ENCODE results near the gene IQCM. TPM values are rescaled to one million over a fixed set of nuclear protein-coding genes. Genes with fewer than 3 reads are reported as not detected.

The IQCM gene, protein sequence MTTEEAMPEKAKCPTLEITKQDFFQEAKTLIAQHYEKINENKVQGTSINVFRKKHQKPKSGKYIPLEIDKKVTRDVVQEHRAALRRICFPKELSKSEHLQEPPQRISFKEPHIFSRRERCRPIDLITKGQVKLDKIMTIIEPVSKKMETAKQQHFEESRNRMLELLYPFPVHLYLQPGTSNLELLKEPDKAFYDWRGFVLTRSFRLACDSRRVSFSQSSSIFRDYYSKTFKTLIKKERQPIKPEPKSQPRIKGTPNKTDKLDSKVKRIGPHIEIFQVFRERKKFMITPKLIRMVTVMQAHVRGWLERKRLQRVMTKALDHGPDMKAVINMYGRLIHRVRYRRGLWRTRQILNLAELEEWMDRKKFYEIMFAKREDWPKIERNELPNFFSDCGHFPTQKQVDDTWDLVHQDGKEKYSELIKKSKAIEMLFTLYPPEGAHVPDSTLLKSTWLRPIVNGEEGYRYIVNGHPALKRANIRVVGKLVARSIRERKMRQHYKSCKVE
- total RNA-seq (2013; cell fraction: nucleolus; rRNA removed), result not detected in 2 replicates
- total RNA-seq (2014; rRNA removed), result not detected in 2 replicates
- not detected in 2 replicates for total RNA-seq (2014; rRNA removed; fragmentation: Illumina TruSeq; extraction: Trizol)
- not detected in 2 replicates for total RNA-seq (2021)
- polyA plus RNA-seq (2011; ENCODE audit: low read depth), result not detected
- not detected in 2 replicates for polyA plus RNA-seq (2011; rRNA removed)
- not detected in 2 replicates for polyA plus RNA-seq (2011; cell fraction: cytosol; rRNA removed)
- not detected in 2 replicates for polyA plus RNA-seq (2011; cell fraction: nucleus; rRNA removed)
- polyA plus RNA-seq (2012), result not detected in 2 replicates
- polyA plus RNA-seq (2014; fragmentation: Illumina TruSeq; extraction: Trizol), result not detected in 2 replicates
- polyA plus RNA-seq (2014; fragmentation: Nextera tagmentation; extraction: Ambion mirVana), result not detected
- not detected in 2 replicates for polyA plus RNA-seq (2014; rRNA removed)
- polyA plus RNA-seq (2016; fragmentation: Nextera tagmentation; extraction: Ambion mirVana), result not detected
- not detected in 2 replicates for polyA minus RNA-seq (2011; rRNA and poly(A)+ RNA removed)
- polyA minus RNA-seq (2011; cell fraction: cytosol; rRNA and poly(A)+ RNA removed), result not detected in 2 replicates
- polyA minus RNA-seq (2011; cell fraction: nucleus; rRNA and poly(A)+ RNA removed), result not detected in 2 replicates
- percentile 0 among the genes with signal in this experiment for Bru-seq, nascent RNA
- BruChase-seq, experiment 1, labeled RNA remaining after a 6-hour chase, result percentile 1 among the genes with signal in this experiment
- BruChase-seq, experiment 2, labeled RNA remaining after a 2-hour chase, result percentile 0 among the genes with signal in this experiment
- long read RNA-seq, experiment 1, result 0 reads
- long read RNA-seq, experiment 2, partial matches to known transcripts, result 0 of 1 reads
- long read RNA-seq, experiment 2, other reads (novel, unspliced or antisense), result 1 of 1 reads

DNA sequence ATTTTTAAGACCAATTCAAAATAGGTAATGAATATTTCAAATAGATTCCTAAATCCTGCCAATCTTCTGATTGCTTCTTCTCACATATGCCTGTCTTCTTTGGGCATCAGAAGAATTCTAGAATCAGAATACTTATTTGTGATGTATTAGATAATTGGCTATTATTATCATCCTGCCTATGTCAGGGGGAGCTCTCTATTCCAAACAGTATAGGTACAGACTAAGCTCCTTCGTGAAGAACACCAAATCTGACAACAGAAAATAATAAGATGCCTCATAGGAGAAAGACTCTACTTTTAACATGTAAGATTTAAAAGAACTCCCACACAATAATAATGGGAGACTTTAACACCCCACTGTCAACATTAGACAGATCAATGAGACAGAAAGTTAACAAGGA lies at the start of gene IQCM:
IQCM (minus strand) TSS at position 101 of the 400 bp plus-strand sequence. CDS start 73,152 bp downstream, outside the sequence.
- no peak within 1 kb of the TSS for H3K9ac ChIP-seq (ENCODE audit: control insufficient read depth, insufficient read depth, low read length)
- no peak within 1 kb of the TSS for H2AFZ ChIP-seq (ENCODE audit: control insufficient read depth, low read depth, low read length)
- no TSS peak for BruUV-seq (replicated peaks)
- no peaks in the 10 kb centered on the region for H3K36me3 ChIP-seq (ENCODE audit: control insufficient read depth in 2 of 2, insufficient read depth in 2 of 2, low read length in 1 of 2)
- ChIA-PET POLR2A (no interaction called here), RAD21 (ENCODE audit: unreplicated experiment) (interaction anchor here (0.6 kb wide), 1 partner anchor 428 kb away, joined by 3 read pairs; no protein-coding TSS in a partner anchor), SMC1A (ENCODE audit: uncharacterized antibody, unreplicated experiment) (no interaction called here), CTCF (no interaction called here)
- no peaks in the 10 kb centered on the region for H3K4me1 ChIP-seq (ENCODE audit: control insufficient read depth, insufficient read depth, low read length)
- H3K4me3 ChIP-seq, result no peak within 1 kb of the TSS
- H3K9me3 ChIP-seq (replicated peaks; ENCODE audit: control insufficient read depth, insufficient read depth, low read length), result no peaks in the 10 kb centered on the region
- H4K20me1 ChIP-seq (ENCODE audit: control insufficient read depth, insufficient read depth), result no peaks in the 10 kb centered on the region
- DNase-seq (ENCODE audit: low read depth, low spot score) (no peak), FAIRE-seq (no peak), ATAC-seq (no peak)
- intact Hi-C loops (cut with micrococcal nuclease; ENCODE audit: unreplicated experiment) (no loop called here), in situ Hi-C loops (cut with MboI) (no loop called here)
- 6% methylated on average over 1 of the region's 1 CpG for WGBS (ENCODE audit: insufficient coverage, insufficient replicate concordance, low lambda C conversion rate, missing lambda C conversion rate)
- H3K4me2 ChIP-seq (ENCODE audit: control insufficient read depth, insufficient read depth), result no peak within 1 kb of the TSS
- no peaks in the 10 kb centered on the region for H3K27me3 ChIP-seq (replicated peaks in 1 of 2; ENCODE audit: control insufficient read depth in 2 of 2, insufficient read depth in 2 of 2, low read length in 1 of 2)
- H3K79me2 ChIP-seq (ENCODE audit: control insufficient read depth, insufficient read depth, low read length), result no peaks in the 10 kb centered on the region
- no peak within 1 kb of the TSS for H3K27ac ChIP-seq (ENCODE audit: control insufficient read depth, insufficient read depth)
- TF ChIP-seq MTA3 (IDR thresholded peaks at IDR 0.05; ENCODE audit: borderline replicate concordance, low read length) (no peak), HDAC6 (IDR thresholded peaks at IDR 0.05; ENCODE audit: unreplicated experiment) (no peak), ATF7 (IDR thresholded peaks at IDR 0.05; ENCODE audit: low read depth) (no peak), ZNF207 (IDR thresholded peaks at IDR 0.05; ENCODE audit: borderline replicate concordance) (no peak), GABPA (IDR thresholded peaks at IDR 0.05; ENCODE audit: low read depth) (no peak), EP300 (IDR thresholded peaks at IDR 0.05; ENCODE audit: borderline replicate concordance in 1 of 2, control insufficient read depth in 1 of 2, low read depth in 2 of 2, low read length in 2 of 2) (no peak)
- TF ChIP-seq, protein P1, sequence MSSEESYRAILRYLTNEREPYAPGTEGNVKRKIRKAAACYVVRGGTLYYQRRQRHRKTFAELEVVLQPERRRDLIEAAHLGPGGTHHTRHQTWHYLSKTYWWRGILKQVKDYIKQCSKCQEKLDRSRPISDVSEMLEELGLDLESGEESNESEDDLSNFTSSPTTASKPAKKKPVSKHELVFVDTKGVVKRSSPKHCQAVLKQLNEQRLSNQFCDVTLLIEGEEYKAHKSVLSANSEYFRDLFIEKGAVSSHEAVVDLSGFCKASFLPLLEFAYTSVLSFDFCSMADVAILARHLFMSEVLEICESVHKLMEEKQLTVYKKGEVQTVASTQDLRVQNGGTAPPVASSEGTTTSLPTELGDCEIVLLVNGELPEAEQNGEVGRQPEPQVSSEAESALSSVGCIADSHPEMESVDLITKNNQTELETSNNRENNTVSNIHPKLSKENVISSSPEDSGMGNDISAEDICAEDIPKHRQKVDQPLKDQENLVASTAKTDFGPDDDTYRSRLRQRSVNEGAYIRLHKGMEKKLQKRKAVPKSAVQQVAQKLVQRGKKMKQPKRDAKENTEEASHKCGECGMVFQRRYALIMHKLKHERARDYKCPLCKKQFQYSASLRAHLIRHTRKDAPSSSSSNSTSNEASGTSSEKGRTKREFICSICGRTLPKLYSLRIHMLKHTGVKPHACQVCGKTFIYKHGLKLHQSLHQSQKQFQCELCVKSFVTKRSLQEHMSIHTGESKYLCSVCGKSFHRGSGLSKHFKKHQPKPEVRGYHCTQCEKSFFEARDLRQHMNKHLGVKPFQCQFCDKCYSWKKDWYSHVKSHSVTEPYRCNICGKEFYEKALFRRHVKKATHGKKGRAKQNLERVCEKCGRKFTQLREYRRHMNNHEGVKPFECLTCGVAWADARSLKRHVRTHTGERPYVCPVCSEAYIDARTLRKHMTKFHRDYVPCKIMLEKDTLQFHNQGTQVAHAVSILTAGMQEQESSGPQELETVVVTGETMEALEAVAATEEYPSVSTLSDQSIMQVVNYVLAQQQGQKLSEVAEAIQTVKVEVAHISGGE (CRISPR knock-in tag; IDR thresholded peaks at IDR 0.05), result no peak
- TF ChIP-seq, protein P2, sequence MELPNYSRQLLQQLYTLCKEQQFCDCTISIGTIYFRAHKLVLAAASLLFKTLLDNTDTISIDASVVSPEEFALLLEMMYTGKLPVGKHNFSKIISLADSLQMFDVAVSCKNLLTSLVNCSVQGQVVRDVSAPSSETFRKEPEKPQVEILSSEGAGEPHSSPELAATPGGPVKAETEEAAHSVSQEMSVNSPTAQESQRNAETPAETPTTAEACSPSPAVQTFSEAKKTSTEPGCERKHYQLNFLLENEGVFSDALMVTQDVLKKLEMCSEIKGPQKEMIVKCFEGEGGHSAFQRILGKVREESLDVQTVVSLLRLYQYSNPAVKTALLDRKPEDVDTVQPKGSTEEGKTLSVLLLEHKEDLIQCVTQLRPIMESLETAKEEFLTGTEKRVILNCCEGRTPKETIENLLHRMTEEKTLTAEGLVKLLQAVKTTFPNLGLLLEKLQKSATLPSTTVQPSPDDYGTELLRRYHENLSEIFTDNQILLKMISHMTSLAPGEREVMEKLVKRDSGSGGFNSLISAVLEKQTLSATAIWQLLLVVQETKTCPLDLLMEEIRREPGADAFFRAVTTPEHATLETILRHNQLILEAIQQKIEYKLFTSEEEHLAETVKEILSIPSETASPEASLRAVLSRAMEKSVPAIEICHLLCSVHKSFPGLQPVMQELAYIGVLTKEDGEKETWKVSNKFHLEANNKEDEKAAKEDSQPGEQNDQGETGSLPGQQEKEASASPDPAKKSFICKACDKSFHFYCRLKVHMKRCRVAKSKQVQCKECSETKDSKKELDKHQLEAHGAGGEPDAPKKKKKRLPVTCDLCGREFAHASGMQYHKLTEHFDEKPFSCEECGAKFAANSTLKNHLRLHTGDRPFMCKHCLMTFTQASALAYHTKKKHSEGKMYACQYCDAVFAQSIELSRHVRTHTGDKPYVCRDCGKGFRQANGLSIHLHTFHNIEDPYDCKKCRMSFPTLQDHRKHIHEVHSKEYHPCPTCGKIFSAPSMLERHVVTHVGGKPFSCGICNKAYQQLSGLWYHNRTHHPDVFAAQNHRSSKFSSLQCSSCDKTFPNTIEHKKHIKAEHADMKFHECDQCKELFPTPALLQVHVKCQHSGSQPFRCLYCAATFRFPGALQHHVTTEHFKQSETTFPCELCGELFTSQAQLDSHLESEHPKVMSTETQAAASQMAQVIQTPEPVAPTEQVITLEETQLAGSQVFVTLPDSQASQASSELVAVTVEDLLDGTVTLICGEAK (IDR thresholded peaks at IDR 0.05; ENCODE audit: borderline replicate concordance), result no peak
